ENCODE measurements around the gene ZNF165. TPM values are rescaled to one million over a fixed set of nuclear protein-coding genes. Genes with fewer than 3 reads are reported as not detected.

Gene ZNF165
- polyA plus RNA-seq, 1 of the 3 experiments (the other 2 are of a cell fraction) = 0.25 TPM

GRCh38 chr6:28060405-28060804 is 20.0 kb upstream of the ZNF165 start:
- Histone ChIP-seq H3K4me3 (ENCODE audit: low read depth in 2 of 2, low read length in 1 of 2) (no peak overlapping the region), H3K27ac (ENCODE audit: low read depth in 2 of 2, low read length in 1 of 2) (no peak overlapping the region), H4K20me1 (ENCODE audit: insufficient read depth) (no peaks in the 10 kb centered on the region), H3K79me2 (ENCODE audit: insufficient read depth) (no peaks in the 10 kb centered on the region), H3K36me3 (replicated peaks in 1 of 2; ENCODE audit: control insufficient read depth in 1 of 2, insufficient read depth in 2 of 2, low read length in 1 of 2) (no peaks in the 10 kb centered on the region), H3K27me3 (ENCODE audit: insufficient read depth) (no peaks in the 10 kb centered on the region; the same call in 1 of the 2 replicates), H3K4me2 (no peak overlapping the region; the same call in 1 of the 2 replicates), H2AFZ (ENCODE audit: low read depth) (no peak overlapping the region), H3K9ac (no peak overlapping the region), H3K9me2 (no peaks in the 10 kb centered on the region), H3F3A (replicated peaks; ENCODE audit: insufficient read depth) (peaks cover 7% of the 10 kb centered on the region), H3K4me1 (ENCODE audit: control insufficient read depth in 1 of 2, insufficient read depth in 2 of 2, low read depth in 1 of 2, low read length in 1 of 2) (no peaks in the 10 kb centered on the region), H3K9me3 (no peaks in the 10 kb centered on the region)
- WGBS (ENCODE audit: low lambda C conversion rate) = 8% methylated on average over 2 of the region's 2 CpGs
- CTCF ChIA-PET = no interaction called here
- no peak for TF ChIP-seq NRF1 (IDR thresholded peaks at IDR 0.05; ENCODE audit: low read depth, low read length)
- TF ChIP-seq TAF1 (IDR thresholded peaks at IDR 0.05; ENCODE audit: borderline replicate concordance, low read depth, low read length) = no peak
- TF ChIP-seq CHD2 (IDR thresholded peaks at IDR 0.05; ENCODE audit: low read length, partially characterized antibody) = no peak
- no peak for TF ChIP-seq GABPA (IDR thresholded peaks at IDR 0.05; ENCODE audit: low read depth)
- TF ChIP-seq USF1 (IDR thresholded peaks at IDR 0.05; ENCODE audit: borderline replicate concordance, low read depth) = no peak
- TF ChIP-seq USF2 (IDR thresholded peaks at IDR 0.05; ENCODE audit: borderline replicate concordance, low read depth, low read length) = no peak
- TF ChIP-seq FOXJ3 (CRISPR knock-in tag; IDR thresholded peaks at IDR 0.05) = no peak
- no peak for TF ChIP-seq REST (IDR thresholded peaks at IDR 0.05; ENCODE audit: low read depth, low read length)
- no peak for TF ChIP-seq RFX5 (IDR thresholded peaks at IDR 0.05; ENCODE audit: low read length)
- no peak for TF ChIP-seq NFIC (IDR thresholded peaks at IDR 0.05; ENCODE audit: borderline replicate concordance)
- no peak for TF ChIP-seq RXRA (IDR thresholded peaks at IDR 0.05; ENCODE audit: borderline replicate concordance, low read depth)
- no peak for TF ChIP-seq YY1 (IDR thresholded peaks at IDR 0.05; ENCODE audit: low read depth)
- no peak for TF ChIP-seq SIN3A (IDR thresholded peaks at IDR 0.05; ENCODE audit: borderline replicate concordance, low read depth, low read length)
- no peak for TF ChIP-seq IRF3 (IDR thresholded peaks at IDR 0.05; ENCODE audit: low read depth, low read length)
- no peak for TF ChIP-seq FOXM1 (IDR thresholded peaks at IDR 0.05; ENCODE audit: low read depth)
- no peak for TF ChIP-seq MAX (IDR thresholded peaks at IDR 0.05; ENCODE audit: low read depth)
- POLR2A ChIA-PET = no interaction called here
- DNase-seq = no peak
